GM12864 (cell line): ENCODE data around the gene SKA3.
"Not testable (repeated sequence)": the region's sequence is repeated elsewhere in the genome, so short reads cannot be mapped to it uniquely, and the experiment has no call there.

Experiments used
- DNase-seq: peaks from one replicate; pipeline ENCODE4 v3.0.0-alpha.2; 2011; ENCODE audit warnings: low read depth
- H3K4me3 ChIP-seq: 2 replicates; pipeline ENCODE4 v1.5.1; 2011; ENCODE audit warnings: mild to moderate bottlenecking, low read depth, low read length, control low read depth
- TF ChIP-seq, protein P1 (sequence below): IDR thresholded peaks from 2 replicates; pipeline ENCODE4 v1.5.1; 2011; ENCODE audit warnings: low read depth, mild to moderate bottlenecking, moderate library complexity, low read length, control low read depth, inconsistent platforms; ENCODE audit errors: missing control alignments

SKA3 gene

DNA sequence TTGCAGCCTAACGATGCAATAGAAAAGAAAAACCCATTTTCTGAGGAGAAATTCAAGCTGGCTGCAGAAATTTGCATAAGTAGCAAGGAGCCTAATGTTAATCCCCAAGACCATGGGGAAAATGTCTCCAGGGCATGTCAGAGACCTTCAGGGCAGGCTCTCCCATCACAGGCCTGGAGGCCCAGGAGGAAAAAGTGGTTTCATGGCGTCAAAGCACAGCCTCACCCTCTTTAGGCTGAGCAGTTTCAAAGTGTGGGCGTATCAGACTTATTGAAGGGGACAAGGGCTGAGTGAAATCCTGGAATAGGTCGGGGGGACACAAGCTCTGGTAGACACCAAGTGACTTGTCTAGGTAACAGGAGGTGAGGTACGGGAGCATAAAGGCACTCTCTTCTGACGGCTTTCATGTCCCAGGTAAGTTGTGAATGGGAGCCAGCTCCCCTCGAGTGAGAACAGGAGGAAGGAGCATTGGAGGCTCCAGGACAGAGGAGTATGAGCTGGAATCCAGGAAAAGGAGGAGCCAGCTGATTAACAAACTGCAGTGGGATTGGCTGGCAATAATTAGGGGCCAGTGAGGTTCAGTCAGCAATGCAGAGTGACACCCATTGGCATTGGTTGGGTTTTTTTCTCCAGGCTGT is 35.9 kb upstream of the SKA3 start:
- TF ChIP-seq, protein P1, sequence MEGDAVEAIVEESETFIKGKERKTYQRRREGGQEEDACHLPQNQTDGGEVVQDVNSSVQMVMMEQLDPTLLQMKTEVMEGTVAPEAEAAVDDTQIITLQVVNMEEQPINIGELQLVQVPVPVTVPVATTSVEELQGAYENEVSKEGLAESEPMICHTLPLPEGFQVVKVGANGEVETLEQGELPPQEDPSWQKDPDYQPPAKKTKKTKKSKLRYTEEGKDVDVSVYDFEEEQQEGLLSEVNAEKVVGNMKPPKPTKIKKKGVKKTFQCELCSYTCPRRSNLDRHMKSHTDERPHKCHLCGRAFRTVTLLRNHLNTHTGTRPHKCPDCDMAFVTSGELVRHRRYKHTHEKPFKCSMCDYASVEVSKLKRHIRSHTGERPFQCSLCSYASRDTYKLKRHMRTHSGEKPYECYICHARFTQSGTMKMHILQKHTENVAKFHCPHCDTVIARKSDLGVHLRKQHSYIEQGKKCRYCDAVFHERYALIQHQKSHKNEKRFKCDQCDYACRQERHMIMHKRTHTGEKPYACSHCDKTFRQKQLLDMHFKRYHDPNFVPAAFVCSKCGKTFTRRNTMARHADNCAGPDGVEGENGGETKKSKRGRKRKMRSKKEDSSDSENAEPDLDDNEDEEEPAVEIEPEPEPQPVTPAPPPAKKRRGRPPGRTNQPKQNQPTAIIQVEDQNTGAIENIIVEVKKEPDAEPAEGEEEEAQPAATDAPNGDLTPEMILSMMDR: no peak

GRCh38 chr13:21208652-21209154 is 32.4 kb upstream of the SKA3 start:
- no peak overlapping the region for H3K4me3 ChIP-seq
- no peak for DNase-seq
- TF ChIP-seq, protein P1: no peak

More for the DNA sequence above, 35.9 kb upstream of the SKA3 start:
- no peak for DNase-seq
- H3K4me3 ChIP-seq: no peak overlapping the region

DNA sequence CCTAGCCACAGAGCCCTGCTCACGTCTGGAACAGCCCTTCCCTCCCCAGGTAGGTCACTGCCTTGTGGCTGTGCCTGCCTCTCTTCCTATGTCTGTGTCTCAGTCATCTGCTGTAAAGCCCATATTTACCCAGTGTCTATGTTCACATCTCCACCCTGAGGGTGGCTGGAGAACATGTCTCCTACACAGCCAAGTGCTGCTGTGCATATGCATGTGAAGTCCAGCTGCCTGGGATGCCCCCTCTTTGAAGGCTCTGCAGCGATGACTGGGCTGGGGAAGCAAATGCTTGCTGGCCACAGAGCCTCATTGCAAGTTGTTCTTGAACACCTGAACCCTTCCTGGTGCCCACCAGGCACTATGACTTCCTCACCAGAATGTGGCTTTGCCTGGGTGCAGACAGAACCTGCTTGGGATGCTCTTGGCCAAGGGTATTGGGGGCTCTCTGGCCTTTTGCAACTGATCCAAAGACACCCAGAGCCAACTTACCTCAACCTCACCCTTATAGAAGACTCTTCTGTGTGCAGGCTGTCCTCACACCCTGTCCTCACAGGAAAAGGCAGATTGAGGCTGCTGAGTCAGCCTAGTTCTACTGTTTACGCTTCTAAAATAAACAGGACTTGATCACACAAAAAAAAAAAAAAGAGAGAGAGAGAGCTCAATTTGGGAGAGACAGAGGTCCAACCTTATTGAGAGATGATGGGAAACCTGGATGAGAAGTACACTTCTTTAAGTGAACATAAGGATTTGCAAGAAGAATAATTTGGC is 26.6 kb upstream of the SKA3 start:
- TF ChIP-seq, protein P1: no peak
- H3K4me3 ChIP-seq: no peak overlapping the region
- no peak for DNase-seq

- H3K4me3 ChIP-seq, DNase-seq: not testable (repeated sequence)
Measured at GRCh38 chr13:21201456-21202190, 25.3 kb upstream of the SKA3 start.

DNA sequence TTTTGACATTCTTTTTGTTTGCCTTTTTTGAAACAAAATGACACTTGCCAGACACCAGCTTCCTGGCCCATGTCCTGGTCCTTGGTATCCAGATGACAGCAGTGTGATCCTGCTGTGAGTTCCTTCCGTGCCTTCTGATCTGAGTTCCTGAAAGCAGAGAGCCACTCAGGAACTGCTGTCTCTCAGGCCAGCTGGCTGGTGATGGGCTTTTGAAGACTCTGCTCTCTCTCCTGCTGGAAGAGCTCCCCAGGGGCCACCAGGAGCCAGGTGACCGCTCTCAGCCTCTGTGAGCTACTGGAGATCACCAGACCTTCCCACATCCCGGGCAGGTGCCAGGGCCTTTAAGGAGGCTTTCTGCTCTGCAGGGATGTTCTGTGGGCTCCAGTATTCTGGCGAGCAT is 22.0 kb upstream of the SKA3 start:
- DNase-seq, H3K4me3 ChIP-seq: not testable (repeated sequence)

GRCh38 chr13:21197606-21198225 is 21.4 kb upstream of the SKA3 start:
- H3K4me3 ChIP-seq, DNase-seq: not testable (repeated sequence)

DNA sequence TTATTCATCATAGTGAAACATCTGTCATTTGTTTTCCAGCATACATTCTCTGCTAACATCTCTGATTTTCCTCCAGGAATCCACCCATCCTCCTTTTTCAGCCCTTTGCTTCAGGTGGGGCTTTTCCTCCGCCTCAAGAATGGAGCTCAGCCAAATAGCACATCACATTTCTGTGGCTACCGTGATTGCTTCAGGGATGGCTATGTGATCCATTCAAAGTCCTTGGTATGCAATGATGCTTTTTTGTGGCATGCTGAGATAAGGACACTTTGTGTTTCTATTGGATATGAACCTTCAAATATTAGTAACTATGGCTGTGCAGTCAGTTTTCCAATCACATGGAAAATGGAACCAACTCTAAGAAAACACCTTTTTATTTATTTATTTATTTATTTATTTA is 18.4 kb upstream of the SKA3 start:
- not testable (repeated sequence) for DNase-seq, H3K4me3 ChIP-seq

DNA sequence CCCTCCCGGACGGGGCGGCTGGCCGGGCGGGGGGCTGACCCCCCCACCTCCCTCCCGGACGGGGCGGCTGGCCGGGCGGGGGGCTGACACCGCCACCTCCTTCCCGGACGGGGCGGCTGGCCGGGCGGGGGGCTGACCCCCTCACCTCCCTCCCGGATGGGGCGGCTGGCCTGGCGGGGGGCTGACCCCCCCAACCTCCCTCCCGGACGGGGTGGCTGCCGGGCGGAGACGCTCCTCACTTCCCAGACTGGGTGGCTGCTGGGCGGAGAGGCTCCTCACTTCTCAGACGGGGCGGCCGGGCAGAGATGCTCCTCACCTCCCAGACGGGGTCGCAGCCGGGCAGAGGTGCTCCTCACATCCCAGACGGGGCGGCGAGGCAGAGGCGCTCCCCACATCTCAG is 10.1 kb upstream of the SKA3 start:
- not testable (repeated sequence) for DNase-seq, H3K4me3 ChIP-seq

DNA sequence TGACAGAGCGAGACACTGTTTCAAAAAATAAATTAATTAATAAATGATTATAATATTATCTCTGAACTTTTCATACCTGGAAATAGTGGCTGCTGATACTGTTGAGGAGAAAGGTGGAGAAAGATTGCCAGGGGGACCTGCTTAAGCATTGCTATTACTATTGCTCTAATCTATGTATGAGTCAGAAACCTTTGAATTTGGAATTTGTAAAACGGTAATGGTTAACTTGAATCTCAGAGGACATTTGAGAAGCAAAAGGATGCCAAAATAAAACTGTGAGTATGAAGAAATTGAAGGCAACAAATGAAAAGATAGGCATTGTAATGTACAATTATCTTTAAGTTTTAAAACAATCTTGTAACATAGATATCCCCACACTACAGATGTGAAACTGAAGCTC is 5.3 kb upstream of the SKA3 start:
- no peak overlapping the region for H3K4me3 ChIP-seq
- TF ChIP-seq, protein P1: no peak
- DNase-seq: no peak
